HUES6 (cell line): Measurements from ENCODE around the gene ITIH4.

Source experiments
- H3K27ac ChIP-seq: 2 replicates; pipeline ENCODE4 v1.7.0; 2013; ENCODE audit warnings: low read depth, mild to moderate bottlenecking, low read length, inconsistent platforms
- H3K27me3 ChIP-seq: 2 replicates; pipeline ENCODE4 v1.6.1; 2013; ENCODE audit warnings: low read length; ENCODE audit not compliant: control insufficient read depth, insufficient read depth
- H3K36me3 ChIP-seq: 2 replicates; pipeline ENCODE4 v1.6.1; 2013; ENCODE audit warnings: low read length; ENCODE audit not compliant: control insufficient read depth, insufficient read depth
- H3K4me1 ChIP-seq: 2 replicates; pipeline ENCODE4 v1.6.1; 2013; ENCODE audit warnings: low read length; ENCODE audit not compliant: control insufficient read depth, insufficient read depth
- H3K4me3 ChIP-seq: 2 replicates; pipeline ENCODE4 v1.5.1; 2013; ENCODE audit warnings: low read depth, low read length
- H3K9ac ChIP-seq: one replicate; pipeline ENCODE4 v1.6.1; 2013; ENCODE audit warnings: mild to moderate bottlenecking, low read length
- H3K9me3 ChIP-seq: 2 replicates; pipeline ENCODE4 v1.6.1; 2013; ENCODE audit warnings: low read depth, low read length; ENCODE audit not compliant: control insufficient read depth, insufficient read depth

The ITIH4 gene

DNA sequence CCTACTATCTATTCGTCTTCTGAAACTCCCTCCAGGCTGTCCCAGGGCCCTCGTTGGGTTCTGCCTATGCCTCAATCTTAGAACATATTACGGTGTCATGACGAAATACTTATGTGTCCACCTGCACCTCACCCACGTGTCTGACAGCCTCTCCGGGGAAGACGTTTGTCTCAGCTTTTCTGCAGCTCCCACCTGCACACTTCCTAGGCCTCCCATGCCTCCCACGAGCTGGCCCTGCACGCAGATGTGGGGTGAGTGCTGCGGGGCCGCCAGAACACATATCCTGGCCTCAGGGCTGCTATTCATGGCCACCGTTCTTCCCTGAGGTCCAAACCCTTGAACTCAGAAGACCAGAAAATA lies 11.5 kb upstream of the ITIH4 start:
- H3K27me3 ChIP-seq, result no peaks in the 10 kb centered on the region
- H3K27ac ChIP-seq, result no peak overlapping the region
- no peaks in the 10 kb centered on the region for H3K9me3 ChIP-seq
- H3K36me3 ChIP-seq, result peaks cover 18% of the 10 kb centered on the region
- H3K4me1 ChIP-seq, result no peaks in the 10 kb centered on the region
- no peak overlapping the region for H3K9ac ChIP-seq
- H3K4me3 ChIP-seq, result no peak overlapping the region

GRCh38 chr3:52841211-52841980 lies 10.9 kb upstream of the ITIH4 start:
- Histone ChIP-seq H3K36me3 (peaks cover 18% of the 10 kb centered on the region), H3K4me3 (no peak overlapping the region), H3K4me1 (no peaks in the 10 kb centered on the region), H3K9ac (no peak overlapping the region), H3K27me3 (no peaks in the 10 kb centered on the region), H3K27ac (no peak overlapping the region), H3K9me3 (no peaks in the 10 kb centered on the region)

GRCh38 chr3:52839892-52840545 lies 9.5 kb upstream of the ITIH4 start:
- no peak overlapping the region for H3K27ac ChIP-seq
- peaks cover 5% of the 10 kb centered on the region; the same call in 1 of the 2 replicates for H3K4me1 ChIP-seq
- H3K27me3 ChIP-seq, result no peaks in the 10 kb centered on the region
- H3K4me3 ChIP-seq, result no peak overlapping the region
- H3K36me3 ChIP-seq, result peaks cover 23% of the 10 kb centered on the region
- no peaks in the 10 kb centered on the region for H3K9me3 ChIP-seq
- H3K9ac ChIP-seq, result no peak overlapping the region

GRCh38 chr3:52839268-52839575 lies 8.8 kb upstream of the ITIH4 start:
- no peaks in the 10 kb centered on the region for H3K27me3 ChIP-seq
- no peak overlapping the region for H3K4me3 ChIP-seq
- H3K9me3 ChIP-seq, result no peaks in the 10 kb centered on the region
- H3K4me1 ChIP-seq, result peaks cover 9% of the 10 kb centered on the region; the same call in 1 of the 2 replicates
- no peak overlapping the region for H3K9ac ChIP-seq
- H3K36me3 ChIP-seq, result peaks cover 23% of the 10 kb centered on the region
- H3K27ac ChIP-seq, result no peak overlapping the region

GRCh38 chr3:52838561-52839267 lies 8.2 kb upstream of the ITIH4 start:
- Histone ChIP-seq H3K4me1 (peaks cover 9% of the 10 kb centered on the region; the same call in 1 of the 2 replicates), H3K27me3 (no peaks in the 10 kb centered on the region), H3K9me3 (no peaks in the 10 kb centered on the region), H3K9ac (no peak overlapping the region), H3K27ac (no peak overlapping the region), H3K4me3 (no peak overlapping the region), H3K36me3 (peaks cover 23% of the 10 kb centered on the region)

DNA sequence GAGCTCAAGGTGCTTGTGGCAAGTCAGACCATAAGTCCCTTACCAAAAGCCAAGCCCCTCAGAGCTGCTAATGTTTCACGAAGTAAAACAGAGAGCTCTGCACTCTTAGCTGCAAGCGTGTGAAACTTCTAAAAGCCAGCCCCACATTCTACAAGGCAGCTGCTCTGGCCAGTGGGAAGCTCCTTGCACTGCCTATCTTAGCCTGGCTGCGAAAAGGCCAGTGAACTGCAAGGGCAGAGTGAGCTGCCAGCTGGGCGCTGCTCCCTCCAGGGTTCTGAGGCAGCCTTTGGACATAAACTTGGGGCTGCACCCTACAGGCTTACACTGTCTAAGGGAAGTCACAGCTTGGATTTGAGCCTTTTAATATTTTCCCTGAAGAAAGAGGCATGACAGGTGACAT lies 6.5 kb upstream of the ITIH4 start:
- Histone ChIP-seq H3K4me3 (no peak overlapping the region), H3K27ac (no peak overlapping the region), H3K9ac (no peak overlapping the region), H3K36me3 (peaks cover 17% of the 10 kb centered on the region), H3K27me3 (no peaks in the 10 kb centered on the region), H3K9me3 (no peaks in the 10 kb centered on the region), H3K4me1 (peaks cover 9% of the 10 kb centered on the region; the same call in 1 of the 2 replicates)

DNA sequence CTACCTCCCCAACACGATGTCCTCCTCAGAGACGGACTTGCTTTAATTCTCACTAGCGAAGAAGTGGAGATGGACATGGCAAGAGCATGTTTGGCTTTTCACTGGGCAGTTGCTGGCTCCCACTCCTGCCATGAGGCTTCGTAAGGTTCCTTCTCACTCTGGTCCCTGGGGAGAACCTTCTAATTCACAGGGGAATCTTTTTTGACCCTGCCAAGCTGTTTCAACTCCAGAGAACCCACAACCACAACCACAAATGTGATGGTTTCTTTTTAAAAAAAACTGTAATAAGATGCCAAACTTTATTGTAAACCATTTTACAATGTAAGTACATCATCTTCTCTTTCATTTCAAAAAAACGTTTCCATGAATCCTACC lies 6.0 kb upstream of the ITIH4 start:
- Histone ChIP-seq H3K4me1 (peaks cover 9% of the 10 kb centered on the region; the same call in 1 of the 2 replicates), H3K4me3 (no peak overlapping the region)

DNA sequence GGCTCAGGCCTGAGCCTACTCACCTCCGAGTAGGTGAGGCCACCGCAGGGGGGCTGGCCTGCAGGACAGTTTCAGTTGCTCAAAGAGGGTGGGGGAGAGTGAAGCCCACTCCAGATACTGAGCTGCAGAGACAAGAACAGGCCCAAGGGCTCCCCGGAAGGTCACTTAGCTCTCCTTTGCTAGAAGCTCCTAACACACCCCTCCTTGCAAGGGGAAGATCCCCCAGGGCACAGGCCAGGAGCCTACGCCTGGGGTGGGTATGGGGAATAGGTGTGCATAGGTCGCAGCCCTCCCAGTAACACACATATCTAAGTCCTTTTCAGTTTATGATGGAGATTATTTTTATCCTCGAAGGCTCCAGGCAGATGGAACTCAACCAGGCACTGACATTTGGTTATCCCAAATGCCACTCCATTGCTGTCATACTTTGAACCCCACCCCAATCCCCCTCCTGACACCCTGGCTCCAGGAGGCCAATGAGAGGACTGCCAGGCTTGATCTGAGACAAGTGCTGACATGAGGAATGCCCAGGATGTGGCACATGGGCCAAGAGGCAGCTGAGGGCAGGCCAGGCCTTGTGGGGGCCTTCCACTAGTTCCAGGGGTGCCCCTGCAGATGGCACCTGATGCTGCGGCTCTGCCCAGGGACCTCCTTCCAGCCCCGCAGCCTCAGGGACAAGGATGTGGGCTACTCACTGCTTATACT lies 5.4 kb upstream of the ITIH4 start:
- Histone ChIP-seq H3K9me3 (no peaks in the 10 kb centered on the region), H3K27ac (no peak overlapping the region), H3K4me3 (no peak overlapping the region), H3K36me3 (peaks cover 10% of the 10 kb centered on the region; the same call in 1 of the 2 replicates), H3K4me1 (peaks cover 9% of the 10 kb centered on the region; the same call in 1 of the 2 replicates), H3K9ac (no peak overlapping the region), H3K27me3 (no peaks in the 10 kb centered on the region)

More for the DNA sequence above, 6.0 kb upstream of the ITIH4 start:
- Histone ChIP-seq H3K9ac (no peak overlapping the region), H3K27me3 (no peaks in the 10 kb centered on the region), H3K36me3 (peaks cover 14% of the 10 kb centered on the region), H3K27ac (no peak overlapping the region), H3K9me3 (no peaks in the 10 kb centered on the region)

DNA sequence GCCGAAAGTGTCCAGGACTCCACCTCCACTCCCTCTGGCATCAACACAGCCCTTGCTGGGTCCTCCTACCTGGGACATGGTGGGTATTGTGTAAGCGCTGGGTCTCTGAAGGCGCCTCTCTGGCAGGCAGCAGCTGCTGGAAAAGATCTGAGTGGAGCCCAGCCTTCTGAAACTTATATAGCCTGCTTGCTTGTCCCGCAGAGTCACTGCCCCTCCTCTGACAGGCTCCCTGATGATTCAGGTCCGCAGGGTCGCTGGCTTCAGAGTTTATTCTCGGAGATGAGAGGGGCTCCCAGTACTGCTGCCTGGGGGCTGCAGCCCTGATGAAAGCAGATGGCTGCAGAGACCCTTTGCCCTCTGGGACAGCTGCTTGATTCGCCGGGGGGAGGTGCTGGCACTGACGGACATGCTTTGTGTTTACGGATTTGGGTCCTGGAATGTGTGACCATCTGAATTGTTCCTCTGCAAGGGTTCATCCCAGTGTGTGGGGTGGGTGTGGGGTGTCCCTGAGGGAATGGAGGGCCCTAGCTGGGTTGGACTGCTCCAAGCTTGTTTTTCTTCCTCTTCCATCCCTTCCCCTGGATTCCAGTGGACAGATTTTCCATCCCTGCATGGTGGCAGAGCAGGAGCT lies 4.5 kb upstream of the ITIH4 start, which contains the start of gene MUSTN1:
Gene MUSTN1, minus strand, starts transcription at position 149 of the 631 bp plus-strand sequence. Its CDS starts 71 bp downstream, at position 78.
- Histone ChIP-seq H3K27ac (no peak within 1 kb of the TSS), H3K4me1 (peaks cover 9% of the 10 kb centered on the region; the same call in 1 of the 2 replicates), H3K9ac (no peak within 1 kb of the TSS), H3K9me3 (no peaks in the 10 kb centered on the region), H3K27me3 (no peaks in the 10 kb centered on the region), H3K36me3 (0 out of 2 replicates have a peak, but pooled peaks cover 8% of the 10 kb centered on the region), H3K4me3 (no peak within 1 kb of the TSS)

DNA sequence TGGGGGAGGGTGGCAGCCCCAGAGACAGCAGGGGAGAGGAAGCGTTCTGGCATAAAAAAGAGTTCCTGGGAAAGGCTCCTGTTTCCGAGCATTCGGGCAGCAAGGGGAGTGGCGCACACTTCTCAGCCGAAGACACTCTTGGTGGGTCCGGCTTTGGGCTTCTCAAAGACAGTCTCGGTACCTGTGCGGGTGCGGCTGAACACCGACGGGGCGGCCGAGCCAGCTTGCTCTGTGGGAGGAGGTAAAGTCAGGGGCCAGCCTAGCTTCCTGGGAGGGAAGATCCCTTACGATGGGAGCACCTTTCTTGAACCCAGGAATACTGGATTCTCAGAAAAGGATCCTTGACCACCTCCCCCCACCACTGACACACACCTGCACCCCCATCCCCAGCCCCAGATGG lies 2.7 kb upstream of the ITIH4 start:
- Histone ChIP-seq H3K27ac (no peak overlapping the region), H3K9me3 (no peaks in the 10 kb centered on the region), H3K4me3 (no peak overlapping the region), H3K9ac (no peak overlapping the region), H3K4me1 (peaks cover 9% of the 10 kb centered on the region; the same call in 1 of the 2 replicates), H3K36me3 (0 out of 2 replicates have a peak, but pooled peaks cover 5% of the 10 kb centered on the region), H3K27me3 (no peaks in the 10 kb centered on the region)
